ENCODE results near the gene COL6A3.
"Not testable (repeated sequence)": the region's sequence is repeated elsewhere in the genome, so short reads cannot be mapped to it uniquely, and the experiment has no call there.

COL6A3 gene

DNA sequence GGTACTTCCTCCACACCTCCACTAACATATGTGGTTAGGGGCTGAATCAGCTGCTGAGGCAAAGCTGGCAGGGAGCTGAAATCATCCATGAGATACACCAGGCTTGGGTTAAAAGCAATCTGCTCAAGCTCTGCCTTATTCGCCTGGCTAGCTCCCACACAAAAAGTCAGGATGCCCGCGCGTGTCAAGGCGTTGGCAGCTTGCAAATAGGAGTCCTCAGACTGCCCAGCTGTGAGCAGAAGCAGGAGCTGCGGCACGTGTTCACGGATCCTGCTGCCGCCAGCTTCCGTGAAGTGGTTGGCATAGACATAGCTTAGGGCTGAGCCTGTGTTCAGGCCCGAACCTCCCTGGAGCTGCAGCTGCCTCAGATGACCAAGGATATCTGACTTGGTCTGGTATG, 35.3 kb downstream of the COL6A3 start:
- DNase-seq: no peak

DNA sequence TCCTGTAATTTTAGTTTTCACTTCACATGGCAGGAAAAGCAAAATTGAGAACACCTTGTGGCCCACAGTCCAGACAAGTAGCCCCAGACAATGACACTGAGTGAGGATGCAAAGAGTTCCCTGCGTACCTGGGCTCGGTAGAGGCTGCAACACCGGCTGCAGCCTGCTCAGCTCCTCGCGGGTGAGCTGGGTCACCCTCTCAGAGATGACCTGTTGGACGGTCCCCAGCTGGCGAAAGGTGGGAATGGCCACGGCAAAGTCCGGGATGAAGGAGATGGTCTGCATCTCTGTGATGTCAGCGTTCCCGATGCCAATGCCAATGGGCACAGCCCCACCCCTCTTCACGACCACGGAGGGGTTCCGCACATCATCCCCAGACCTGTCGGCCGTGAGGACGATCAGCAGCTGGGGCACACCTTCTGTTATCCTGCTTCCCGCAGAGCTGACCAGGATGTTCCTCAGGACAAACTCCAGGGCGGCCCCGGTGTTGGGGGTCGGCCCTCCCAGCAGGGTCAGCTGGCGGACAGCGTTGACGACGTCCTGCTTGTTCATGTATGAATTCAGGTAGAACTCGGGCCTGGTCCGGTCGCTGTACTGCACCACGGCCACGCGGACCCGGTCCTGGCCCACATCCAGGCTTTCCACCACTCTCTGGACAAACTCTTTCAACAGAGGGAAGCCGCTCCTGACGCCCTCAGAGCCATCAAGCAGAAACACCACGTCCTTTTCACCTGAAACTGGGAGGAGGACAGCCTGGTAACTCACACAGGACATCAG, 39.5 kb downstream of the COL6A3 start:
- DNase-seq: no peak

DNA sequence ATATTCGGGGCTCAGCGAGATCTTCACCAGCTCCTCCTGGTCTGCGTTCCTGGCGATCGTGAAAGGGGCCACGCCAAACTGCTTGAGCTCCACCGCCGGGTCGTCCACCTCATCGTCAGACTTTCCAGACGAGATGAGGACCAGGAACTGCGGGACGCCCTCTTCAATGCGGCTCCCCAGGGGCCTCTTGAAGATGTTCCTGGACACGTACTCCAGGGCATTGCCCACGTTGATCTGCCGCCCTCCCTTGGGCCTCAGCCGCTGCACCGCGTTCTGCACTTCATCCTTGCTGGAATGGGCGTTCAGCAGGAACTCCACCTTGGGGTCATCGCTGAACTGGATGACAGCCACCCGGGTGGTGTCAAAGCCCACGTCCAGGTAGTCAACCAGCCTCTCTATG, 42.1 kb downstream of the COL6A3 start:
- no peak for DNase-seq

DNA sequence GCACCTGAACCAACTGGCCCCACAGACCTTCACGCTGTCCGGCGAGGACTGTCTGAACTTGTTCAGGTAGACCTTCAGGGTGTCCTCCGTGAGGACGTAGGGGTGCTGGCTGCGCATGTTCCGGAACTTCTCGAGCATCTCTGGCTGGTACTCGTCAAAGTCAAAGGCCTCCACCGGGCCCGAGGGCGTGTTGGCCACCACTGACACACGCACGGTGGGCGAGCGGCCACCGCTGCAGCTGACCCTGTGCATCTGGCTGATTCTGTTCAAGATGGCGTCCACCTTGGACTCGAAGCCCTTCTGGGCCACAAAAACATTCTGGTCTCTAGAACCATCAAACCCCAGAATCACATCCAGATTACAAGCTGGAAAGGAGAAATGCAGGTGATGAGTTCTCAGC, 48.3 kb downstream of the COL6A3 start:
- no peak for DNase-seq

DNA sequence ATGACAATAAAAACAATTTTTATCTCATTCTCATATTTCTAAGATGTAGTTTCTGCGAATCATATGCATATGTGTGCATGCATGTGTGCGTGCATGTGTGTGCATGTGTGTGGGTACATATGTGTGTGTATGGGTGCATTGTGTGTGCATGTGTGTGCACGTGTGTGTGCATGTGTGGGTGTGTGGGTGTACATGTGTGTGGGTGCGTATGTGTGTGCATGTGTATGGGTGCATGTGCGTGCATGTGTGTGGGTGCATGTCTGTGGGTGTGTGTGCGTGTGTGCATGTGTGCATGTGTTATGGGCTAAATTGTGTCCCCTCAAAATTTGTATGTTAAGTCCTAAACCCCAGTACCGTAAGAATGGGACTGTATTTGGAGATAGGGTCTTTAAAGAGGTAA, 49.3 kb downstream of the COL6A3 start:
- DNase-seq: no peak

DNA sequence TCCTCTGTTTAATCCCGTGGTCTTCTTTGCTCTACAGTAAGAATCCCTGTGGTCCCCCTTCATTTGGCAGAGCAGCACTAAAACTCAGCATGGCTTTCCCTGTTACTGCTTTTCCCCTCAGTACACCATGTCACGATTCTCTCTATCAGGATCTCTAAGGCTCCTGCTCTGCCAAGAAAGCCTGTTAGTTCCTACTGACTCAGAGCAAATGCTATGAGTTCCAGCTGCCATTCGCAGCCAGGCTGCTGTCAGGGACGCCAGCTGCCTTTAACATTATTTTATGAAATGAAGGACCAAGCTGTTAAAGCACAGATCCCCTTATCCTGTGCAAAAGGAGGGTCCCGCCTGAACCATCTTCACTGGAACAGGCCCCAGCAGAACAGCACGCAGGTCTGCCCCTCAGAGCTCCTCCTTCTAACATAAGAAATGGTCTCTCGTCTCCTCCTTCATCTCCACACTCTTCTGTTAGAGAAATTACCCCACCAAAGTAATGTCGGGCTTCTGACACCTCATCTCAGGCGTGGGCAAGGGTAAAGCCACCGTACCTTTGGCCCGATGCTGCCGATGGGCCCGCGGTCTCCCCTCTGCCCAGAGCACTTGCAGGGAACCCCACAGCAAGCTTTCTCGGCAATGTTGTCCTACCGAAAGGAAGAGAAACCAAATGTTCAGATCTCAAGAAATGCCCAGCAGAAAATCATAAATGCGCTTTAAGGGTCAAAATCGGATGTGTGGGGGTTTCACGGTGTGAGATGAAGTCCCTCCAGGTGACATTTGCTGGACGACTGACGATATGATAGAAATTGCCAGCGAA, 52.6 kb downstream of the COL6A3 start:
- DNase-seq: no peak

DNA sequence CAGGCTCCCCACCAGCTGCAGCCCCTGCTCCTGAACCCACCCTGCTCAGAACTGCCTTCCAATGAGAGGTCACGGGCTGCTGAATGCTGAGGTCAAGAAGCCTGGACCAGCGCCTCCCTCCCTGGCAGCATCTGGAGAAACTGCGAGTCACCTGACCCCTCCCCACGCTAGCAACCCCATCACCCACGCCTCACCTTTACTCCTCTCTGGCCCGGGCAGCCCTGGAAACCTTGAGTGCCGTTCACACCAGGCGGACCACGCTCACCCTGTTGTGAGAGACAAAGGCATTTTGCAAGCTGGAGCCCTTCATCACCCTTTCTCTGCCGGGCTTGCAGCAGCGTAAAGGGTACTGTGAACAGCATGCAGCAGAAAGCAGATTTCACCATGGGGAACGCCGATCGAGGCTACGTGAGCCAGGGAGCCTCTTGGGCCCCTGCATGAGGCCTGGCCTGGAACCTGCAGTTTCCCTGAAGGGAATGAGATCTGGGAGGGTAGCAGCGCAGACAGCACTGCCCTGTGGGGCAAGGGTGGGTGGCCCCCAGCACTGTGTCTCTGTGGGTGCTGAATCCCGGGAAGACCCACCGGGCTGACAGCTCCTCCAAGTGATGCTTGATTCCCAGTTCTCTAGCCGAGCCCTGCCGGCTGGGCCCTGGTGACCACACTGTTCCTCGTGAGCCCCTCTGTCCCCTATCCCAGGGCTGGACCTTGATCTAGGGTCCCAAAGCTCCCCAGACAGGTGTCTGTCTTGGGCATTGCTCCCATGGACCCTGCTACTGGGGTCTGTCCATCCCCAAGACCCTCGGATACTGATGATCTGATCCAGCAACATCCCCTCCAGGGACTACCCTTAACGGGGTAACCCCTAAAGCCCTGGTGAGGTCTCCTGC, 53.8 kb downstream of the COL6A3 start:
- DNase-seq: no peak

DNA sequence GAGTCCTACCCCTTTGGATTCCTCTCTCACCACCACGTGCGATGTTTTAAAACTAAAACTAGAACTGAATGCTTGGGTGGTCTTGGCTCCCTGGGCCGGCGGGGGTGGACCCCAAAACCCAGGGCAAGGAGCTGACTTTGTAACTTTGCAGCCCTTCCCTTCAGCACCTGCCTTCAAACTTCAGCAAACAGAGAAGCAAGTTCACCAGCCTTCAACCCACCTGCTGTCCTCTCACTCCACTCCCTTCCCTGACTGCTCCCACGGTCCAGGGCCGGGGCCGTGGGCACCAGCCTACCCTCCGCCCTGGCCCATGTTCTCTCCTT, 54.5 kb downstream of the COL6A3 start:
- no peak for DNase-seq

DNA sequence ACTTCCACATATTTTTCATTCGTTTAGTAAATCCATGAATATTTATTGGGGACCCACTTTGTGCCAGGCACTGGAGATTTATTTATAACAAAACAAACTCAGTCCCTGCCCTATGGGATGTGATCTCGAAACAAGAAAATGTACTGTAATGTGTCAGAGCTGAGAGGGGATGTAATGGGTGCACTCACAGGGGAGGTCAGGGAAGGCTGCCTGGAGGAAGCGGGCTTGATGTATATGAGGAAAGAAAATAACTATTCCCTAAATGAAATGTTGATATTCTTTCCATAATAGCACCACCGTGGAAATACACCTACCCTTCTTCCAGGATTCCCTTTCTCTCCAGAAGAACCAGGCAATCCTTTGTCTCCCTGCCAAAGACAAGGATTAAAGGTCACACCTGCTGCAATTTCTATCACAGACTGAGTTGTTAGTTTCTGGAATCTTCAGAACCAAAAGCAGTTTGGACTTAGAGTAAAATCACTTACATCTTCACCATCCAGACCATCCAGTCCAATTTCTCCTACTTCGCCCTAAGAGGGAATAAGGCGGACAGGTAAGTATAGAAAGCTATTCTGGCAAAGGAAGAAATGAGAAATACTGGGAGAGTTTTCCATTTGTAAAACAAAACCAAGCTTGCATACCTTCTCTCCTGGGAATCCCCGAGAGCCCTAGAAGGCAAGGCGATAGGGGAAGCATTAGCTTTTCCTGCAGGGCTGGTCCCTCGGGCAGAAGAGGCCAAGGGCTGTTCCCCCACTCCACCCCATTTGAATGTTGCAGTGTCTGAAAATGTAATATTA, 55.0 kb downstream of the COL6A3 start:
- no peak for DNase-seq

DNA sequence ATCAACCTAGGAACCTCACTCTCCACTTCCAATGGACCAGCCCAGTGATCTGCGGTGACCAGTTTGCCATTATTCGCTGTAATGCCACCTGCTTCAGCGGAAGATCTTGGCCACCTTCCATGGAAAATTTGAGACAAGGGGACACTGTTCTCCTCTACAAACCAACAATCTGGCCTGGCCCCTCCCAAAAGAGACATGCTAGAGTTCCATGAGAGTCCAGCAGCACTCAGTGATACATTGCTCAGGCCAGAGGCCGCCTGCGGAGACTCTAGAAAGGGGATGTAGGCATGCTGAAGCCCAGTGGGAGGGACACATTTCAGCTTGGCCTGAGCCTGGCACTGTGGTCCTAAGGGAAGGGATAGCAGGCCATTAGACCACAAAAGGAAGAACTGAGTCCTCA, 58.3 kb downstream of the COL6A3 start:
- DNase-seq: no peak

DNA sequence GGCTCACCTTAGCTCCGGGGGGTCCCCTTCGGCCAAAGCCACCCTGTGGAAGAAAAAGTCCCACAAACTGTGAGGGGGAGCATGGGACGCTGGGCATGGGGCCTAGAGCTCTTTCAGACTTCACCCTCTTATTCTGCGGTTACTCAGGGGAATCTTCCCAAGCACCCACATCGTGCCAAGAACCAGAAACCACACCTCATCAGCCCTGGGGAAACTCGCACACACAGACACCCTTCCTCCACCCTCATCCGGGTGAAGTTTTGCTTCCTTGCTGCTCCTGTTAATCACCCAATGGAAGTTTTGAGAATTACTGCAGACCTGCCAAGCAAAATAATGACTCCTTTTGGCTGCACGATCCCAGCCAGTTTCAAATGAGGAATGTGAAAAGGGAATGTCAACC, 59.1 kb downstream of the COL6A3 start:
- DNase-seq: no peak

DNA sequence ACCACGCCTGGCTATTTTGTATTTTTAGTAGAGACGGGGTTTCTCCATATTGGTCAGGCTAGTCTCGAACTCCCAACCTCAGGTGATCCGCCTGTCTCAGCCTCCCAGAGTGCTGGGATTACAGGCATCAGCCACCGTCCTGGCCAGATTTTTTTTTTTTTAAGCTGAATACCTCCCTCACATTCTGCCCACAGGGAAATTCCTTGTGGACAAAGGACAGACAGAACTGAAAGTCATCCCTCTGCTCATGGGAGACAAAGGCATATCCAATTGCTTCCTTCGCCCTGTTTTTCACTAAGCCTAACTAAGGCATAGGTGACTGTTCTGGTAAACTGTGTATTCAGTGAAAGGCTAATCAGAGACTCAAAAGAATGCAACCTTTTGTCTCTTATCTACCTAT, 59.8 kb downstream of the COL6A3 start:
- DNase-seq: not testable (repeated sequence)

DNA sequence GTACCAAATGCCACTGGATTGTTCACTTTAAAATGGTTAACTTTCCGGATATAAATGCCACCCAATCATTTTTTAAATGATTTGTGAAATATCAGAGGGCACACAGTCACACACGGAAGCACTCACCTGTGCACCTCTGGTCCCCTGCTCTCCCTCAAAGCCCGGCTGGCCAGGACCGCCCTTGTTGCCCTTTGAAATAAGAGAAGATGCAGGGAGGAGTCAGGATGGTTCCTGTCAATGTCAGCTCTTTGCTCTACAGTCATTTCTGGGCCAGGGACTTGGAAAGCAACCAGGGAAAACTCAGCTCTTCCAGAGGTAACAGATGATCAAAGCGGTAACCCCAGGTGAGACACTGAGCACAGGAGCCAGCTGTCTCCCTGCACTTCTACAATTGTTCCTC, 60.7 kb downstream of the COL6A3 start:
- DNase-seq: no peak

DNA sequence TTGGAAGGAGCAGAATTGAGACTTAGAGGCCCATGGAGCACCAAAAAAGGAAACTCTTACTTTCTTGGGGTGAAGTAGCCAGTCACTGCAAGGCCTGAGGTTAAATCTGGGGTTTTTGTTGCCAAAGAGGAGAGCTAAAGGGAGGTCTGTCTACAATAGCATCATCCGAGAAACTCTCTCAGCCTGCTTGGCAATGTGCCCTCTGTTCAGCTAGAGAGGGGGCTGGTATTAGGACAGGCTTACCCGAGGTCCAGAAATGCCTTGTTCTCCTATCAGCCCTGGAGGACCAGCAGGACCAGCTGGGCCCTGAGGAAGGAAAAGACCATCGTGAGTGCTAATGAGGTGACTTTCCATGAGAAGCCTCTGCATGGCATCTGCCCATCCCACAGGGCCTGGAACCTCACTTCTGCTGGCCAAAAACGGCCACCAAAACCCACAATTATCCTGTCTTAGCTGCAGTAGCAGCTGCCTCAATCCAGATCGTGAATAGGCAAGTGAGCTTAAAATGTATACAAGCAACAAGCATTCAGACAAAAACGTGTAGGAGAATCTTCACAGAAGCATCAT, 61.6 kb downstream of the COL6A3 start:
- DNase-seq: no peak

DNA sequence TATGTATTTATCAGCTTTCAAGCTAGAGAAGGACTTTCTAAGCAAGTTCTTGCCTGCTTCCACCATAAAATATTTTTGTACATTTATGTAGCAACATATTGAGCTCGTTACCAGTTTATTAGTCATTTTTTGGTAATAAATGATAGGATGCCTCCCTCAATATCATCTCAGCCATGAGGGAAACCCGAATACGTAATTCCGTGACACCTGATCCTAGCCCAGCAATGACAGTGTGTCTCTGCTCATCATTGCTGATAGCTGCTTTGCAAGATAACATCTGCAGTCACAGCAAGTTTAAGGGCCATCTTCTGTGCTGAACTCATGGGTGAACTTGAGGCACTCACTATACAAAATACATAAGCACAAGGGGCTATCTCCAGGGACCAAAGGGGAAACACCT, 62.2 kb downstream of the COL6A3 start:
- no peak for DNase-seq

DNA sequence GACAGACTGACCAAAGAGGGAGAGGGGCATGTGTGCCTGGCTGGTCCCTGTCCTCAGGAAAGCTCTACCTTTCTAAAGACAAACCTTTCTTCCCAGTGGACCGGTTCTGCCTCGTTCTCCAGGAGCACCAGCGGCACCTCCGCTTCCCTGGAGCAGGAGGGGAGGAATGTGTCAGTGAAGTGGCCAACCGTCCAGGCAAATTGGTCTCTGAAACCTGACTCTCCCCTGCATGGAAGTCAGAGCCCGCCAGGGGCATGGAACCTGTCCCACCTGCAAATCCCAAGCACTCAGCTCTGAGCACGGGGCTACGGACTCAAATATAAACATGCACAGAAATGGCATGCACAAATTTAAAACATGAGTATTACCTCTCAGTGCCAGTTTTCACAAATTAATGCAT, 62.9 kb downstream of the COL6A3 start:
- DNase-seq: no peak

DNA sequence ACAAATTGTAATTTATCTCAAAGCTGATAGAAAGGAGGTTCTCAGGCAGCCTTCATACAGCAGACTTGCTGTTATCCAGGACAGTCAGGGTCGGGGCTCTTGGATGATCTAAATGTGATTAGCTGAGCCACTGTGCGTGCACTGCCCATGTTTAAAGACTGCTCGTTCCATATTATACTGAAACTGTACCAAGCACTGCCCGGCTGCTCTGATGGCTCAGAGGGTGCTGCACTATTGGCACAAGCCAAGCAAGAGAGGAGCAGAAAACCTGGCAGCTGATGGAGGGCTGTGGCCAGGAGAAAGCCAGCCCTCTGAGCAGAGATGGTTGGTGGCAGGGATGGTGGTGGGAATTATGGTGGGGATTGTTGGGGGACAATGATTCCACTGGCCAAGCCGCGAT, 63.4 kb downstream of the COL6A3 start:
- no peak for DNase-seq

DNA sequence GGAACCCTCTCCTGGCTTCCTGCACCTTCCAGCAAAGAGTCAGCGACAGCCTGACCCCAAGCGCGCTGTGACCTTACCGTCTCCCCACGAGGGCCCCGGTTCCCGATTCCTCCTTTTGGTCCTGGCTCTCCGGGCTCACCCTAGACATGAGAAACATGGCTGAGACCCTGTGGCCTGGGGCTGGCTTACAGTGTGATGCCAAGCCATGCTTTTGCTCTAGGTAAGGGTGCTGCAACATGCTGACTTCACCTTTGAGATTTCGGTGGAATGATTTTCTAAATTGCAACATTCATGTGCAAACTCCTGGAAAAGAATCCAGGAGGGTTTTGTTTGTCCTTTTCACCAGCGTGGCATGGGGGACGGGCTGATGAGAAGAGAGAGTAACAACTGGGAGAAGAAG, 63.9 kb downstream of the COL6A3 start:
- DNase-seq: no peak

DNA sequence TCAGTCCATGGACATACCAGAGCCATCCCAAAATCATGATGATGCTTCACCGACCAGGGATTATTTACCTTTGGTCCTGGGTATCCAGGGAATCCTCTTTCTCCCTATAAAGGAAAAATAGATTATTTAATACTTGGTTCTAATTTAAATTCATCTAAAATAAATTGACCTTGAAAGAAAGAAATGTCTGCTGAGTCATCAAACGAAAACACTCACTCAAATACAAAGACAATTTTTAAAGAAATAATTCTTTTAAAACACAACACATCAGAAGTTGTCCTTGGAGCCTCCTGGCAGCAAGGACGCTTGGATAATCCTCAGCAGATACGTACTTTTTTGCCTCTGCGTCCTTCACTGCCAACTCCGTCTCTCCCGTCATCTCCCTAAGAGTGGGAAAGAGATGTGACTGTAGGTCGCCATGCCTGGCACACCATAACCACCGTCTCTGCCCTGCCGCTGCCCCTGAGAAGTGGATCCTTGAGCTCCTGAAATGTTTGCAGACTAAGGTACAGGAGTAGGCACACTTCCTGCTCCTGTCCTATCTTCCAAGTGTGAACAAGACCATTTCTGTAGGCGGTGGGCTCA, 65.6 kb downstream of the COL6A3 start:
- DNase-seq: no peak

DNA sequence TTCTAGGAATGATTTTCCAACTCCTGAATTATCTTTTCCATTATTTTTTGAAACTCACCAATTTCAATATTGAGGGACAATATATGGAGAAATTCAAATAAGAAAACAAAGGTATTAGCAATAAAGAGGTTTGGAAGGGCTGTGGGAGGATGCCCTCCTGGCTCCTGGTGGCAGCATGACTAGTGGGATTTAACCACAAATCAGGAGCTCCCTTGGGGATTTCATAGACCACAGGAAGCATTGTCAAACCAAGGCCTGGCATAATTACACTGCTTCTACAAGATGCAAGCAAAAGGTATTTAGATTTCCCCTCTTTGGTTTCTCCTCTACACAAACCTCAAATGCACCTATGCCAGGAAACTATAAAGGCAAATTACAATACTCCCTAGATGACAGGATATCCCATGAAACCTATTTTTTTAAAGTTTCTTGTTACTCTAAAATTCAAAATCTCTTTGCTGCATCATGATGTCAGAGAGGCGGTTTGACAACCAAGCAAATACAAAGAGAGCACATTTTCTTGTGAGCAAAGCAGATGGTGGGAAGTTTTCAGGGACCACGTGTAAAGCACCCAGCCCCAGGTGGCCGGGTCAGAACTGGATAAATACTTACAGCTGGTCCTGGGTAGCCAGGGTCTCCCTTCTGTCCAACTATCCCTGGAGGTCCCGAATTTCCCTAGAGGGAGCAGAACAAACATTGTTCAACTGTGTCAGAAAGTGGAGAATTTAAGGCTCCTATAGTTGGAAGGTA, 67.9 kb downstream of the COL6A3 start:
- no peak for DNase-seq

DNA sequence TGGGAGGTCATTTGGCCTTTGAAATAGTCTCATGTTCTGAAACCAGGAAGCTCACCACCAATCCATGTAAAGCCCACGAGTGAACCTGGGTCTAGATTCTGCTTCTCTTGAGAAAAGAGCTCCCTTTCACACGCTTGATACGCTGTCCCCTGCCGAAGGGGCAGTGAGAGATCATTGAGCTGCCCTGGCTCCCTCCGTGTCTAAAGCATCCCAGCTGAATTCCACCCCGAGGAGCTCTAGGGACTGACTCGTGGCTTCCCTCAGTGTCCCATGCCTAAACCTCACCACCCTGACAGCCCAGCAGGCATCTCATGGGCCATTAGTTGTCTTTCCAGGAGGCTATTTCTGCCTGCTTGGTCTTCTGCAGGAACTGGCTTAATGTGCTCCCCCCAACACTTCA, 68.6 kb downstream of the COL6A3 start:
- no peak for DNase-seq

Measured in stimulated activated CD4-positive, alpha-beta T cell treated with anti-CD3 and anti-CD28 coated beads, Interleukin-4, amount 100 ng/mL, for 24 hours (primary cell).